ENCODE data around the gene FAM151B. TPM values are rescaled to one million over a fixed set of nuclear protein-coding genes. Genes with fewer than 3 reads are reported as not detected.

Gene FAM151B
- total RNA-seq, 1 experiment from 2014 or later: 0.72 TPM

GRCh38 chr5:80565330-80565729 is 77.4 kb downstream of the FAM151B start:
- Histone ChIP-seq H3K56ac (ENCODE audit: insufficient read length, low read depth, low read length) (no peak overlapping the region), H2AK5ac (ENCODE audit: insufficient read length, low read length) (no peak overlapping the region), H3K79me1 (ENCODE audit: insufficient read depth, low read depth, low read length, poor library complexity, severe bottlenecking) (no peaks in the 10 kb centered on the region), H3K9ac (ENCODE audit: extremely low read depth, insufficient read length, low read length) (no peak overlapping the region), H4K20me1 (ENCODE audit: control insufficient read depth, insufficient read depth, insufficient read length) (no peaks in the 10 kb centered on the region), H2AFZ (ENCODE audit: low read length) (no peak overlapping the region), H3K27me3 (ENCODE audit: insufficient read depth, low read length) (peaks cover 9% of the 10 kb centered on the region; the same call in 1 of the 2 replicates), H3K23me2 (ENCODE audit: insufficient read length, low read depth, low read length, poor library complexity, severe bottlenecking) (peaks cover 8% of the 10 kb centered on the region), H3T11ph (ENCODE audit: low read length) (no peak overlapping the region), H3K4me2 (ENCODE audit: insufficient read depth, insufficient read length, low read length) (no peak overlapping the region), H2BK20ac (ENCODE audit: low read depth, low read length, poor library complexity, severe bottlenecking) (no peak overlapping the region), H2BK120ac (ENCODE audit: low read depth, low read length, poor library complexity, severe bottlenecking) (no peak overlapping the region), H4K91ac (ENCODE audit: insufficient read length, low read depth, low read length) (no peak overlapping the region), H3K4ac (ENCODE audit: low read depth, low read length) (no peak overlapping the region), H3K23ac (ENCODE audit: insufficient read length, low read depth, low read length) (no peak overlapping the region), H3K79me2 (ENCODE audit: insufficient read depth, low read length) (no peaks in the 10 kb centered on the region), H3K18ac (ENCODE audit: insufficient read length, low read depth, low read length) (no peak overlapping the region), H3K9me3 (ENCODE audit: control insufficient read depth, low read depth, low read length) (no peaks in the 10 kb centered on the region), H2BK12ac (ENCODE audit: insufficient read length, low read depth, low read length) (no peak overlapping the region), H4K5ac (ENCODE audit: insufficient read length, low read depth, low read length) (no peak overlapping the region), H3K4me1 (ENCODE audit: insufficient read depth, low read length) (peaks cover 3% of the 10 kb centered on the region; the same call in 1 of the 2 replicates), H2BK5ac (ENCODE audit: insufficient read length, low read length) (no peak overlapping the region), H2BK15ac (ENCODE audit: low read depth, low read length) (no peak overlapping the region), H3K27ac (ENCODE audit: insufficient read length, low read depth, low read length) (no peak overlapping the region), H4K8ac (replicated peaks; ENCODE audit: insufficient read length, low read depth, low read length) (no peak overlapping the region), H3K14ac (ENCODE audit: insufficient read depth, low read length) (no peak overlapping the region)
- no peak for DNase-seq
- no CpG with 5 or more reads among the region's 5 CpGs for WGBS (ENCODE audit: extremely low coverage, insufficient read length, low lambda C conversion rate)
- Mint-ChIP-seq H3K27ac (no peak overlapping the region), H3K9me3 (no peaks in the 10 kb centered on the region), H3K36me3 (ENCODE audit: insufficient read depth in 1 of 3, low read depth in 3 of 3) (peaks cover 0 to 1% (median 0%) of the 10 kb centered on the region in 3 experiments; a peak in 3 of 7 replicates), H3K4me3 (no peak overlapping the region), H3K4me1 (peaks cover 15 to 24% of the 10 kb centered on the region in 2 experiments), H3K27me3 (ENCODE audit: low read depth) (peaks cover 68% of the 10 kb centered on the region)
- TF ChIP-seq CTCF (conservative IDR thresholded peaks at IDR 0.05): no peak
